Glomerular visceral epithelial cell (primary cell): ENCODE data around the gene DRC7.
"Not testable (repeated sequence)": the region's sequence is repeated elsewhere in the genome, so short reads cannot be mapped to it uniquely, and the experiment has no call there.

ENCODE experiments used
- DNase-seq: peaks from one replicate; pipeline ENCODE4 v3.0.0-alpha.2; 2016; ENCODE audit errors: extremely low spot score

DRC7 gene

GRCh38 chr16:57734925-57735754, 40.5 kb downstream of the DRC7 start:
- peak; percentile 99 for DNase-seq

- peak; percentile 15 for DNase-seq
Observed at GRCh38 chr16:57735755-57736418, 41.3 kb downstream of the DRC7 start, which contains the start of gene KATNB1. TSS of gene KATNB1 (plus strand) at chr16:57735770. CDS start at chr16:57737244, 1,474 bp downstream.

- peak; percentile 62 for DNase-seq
Observed at GRCh38 chr16:57736419-57737351, 42.1 kb downstream of the DRC7 start.

- no peak for DNase-seq
Observed at GRCh38 chr16:57738844-57739243, 44.2 kb downstream of the DRC7 start.

- no peak for DNase-seq
Observed at GRCh38 chr16:57739756-57740422, 45.3 kb downstream of the DRC7 start.

- DNase-seq, result no peak
Observed at GRCh38 chr16:57740423-57741071, 45.9 kb downstream of the DRC7 start.

GRCh38 chr16:57741660-57742191, 47.1 kb downstream of the DRC7 start:
- no peak for DNase-seq

GRCh38 chr16:57742543-57742942, 47.9 kb downstream of the DRC7 start:
- DNase-seq, result no peak

GRCh38 chr16:57743458-57743857, 48.9 kb downstream of the DRC7 start:
- no peak for DNase-seq

- DNase-seq, result no peak
Observed at GRCh38 chr16:57743886-57744641, 49.5 kb downstream of the DRC7 start.

- no peak for DNase-seq
Observed at GRCh38 chr16:57744642-57744903, 50.0 kb downstream of the DRC7 start.

GRCh38 chr16:57745768-57746167, 51.2 kb downstream of the DRC7 start:
- DNase-seq, result no peak

GRCh38 chr16:57746316-57746715, 51.7 kb downstream of the DRC7 start:
- DNase-seq, result not testable (repeated sequence)

GRCh38 chr16:57747091-57747490, 52.5 kb downstream of the DRC7 start:
- DNase-seq, result no peak

- DNase-seq, result no peak
Observed at GRCh38 chr16:57747496-57747895, 52.9 kb downstream of the DRC7 start.

GRCh38 chr16:57747996-57748395, 53.4 kb downstream of the DRC7 start:
- DNase-seq, result no peak

- no peak for DNase-seq
Observed at GRCh38 chr16:57748596-57748995, 54.0 kb downstream of the DRC7 start.

GRCh38 chr16:57749101-57749692, 54.6 kb downstream of the DRC7 start:
- no peak for DNase-seq

GRCh38 chr16:57749856-57750452, 55.3 kb downstream of the DRC7 start:
- no peak for DNase-seq
